ENCODE measurements around the gene HSPA1B. TPM values are rescaled to one million over a fixed set of nuclear protein-coding genes. Genes with fewer than 3 reads are reported as not detected.

The HSPA1B gene
- total RNA-seq, 1 donor from 2014 or later = 122 TPM

DNA sequence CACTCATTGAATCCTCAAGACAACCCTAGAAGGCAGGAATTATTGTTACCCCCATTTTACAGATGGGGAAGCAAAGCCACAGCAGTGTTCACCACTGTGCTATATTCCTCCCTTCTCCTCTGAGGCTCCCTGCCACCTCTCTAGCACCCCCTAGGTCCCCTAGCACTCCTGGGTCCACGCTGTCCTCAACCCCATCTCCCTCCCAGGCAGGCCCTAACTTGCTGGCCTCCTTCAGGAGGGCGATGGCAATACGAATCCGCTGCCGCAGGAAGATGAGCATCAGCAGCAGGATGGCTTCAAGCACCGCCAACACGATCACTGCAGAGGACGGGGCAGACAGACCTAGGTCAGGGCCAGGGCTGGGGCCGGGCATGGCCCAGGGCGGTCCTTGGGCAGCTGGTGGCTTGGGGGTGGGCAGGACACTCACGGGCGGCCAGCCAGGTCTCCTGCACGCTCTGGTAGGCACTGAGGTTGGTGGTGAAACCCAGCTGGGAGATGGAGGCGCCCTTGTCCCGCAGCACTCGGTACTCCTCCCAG is 42.9 kb downstream of the HSPA1B start:
- peak; percentile 14 to 22 for ATAC-seq
- H3K27ac ChIP-seq = no peak overlapping the region
- H3K4me1 ChIP-seq = no peaks in the 10 kb centered on the region
- intact Hi-C loops (cut with DNase I) = no loop called here
- peaks cover 3% of the 10 kb centered on the region for H3K36me3 ChIP-seq
- no peak for TF ChIP-seq CTCF (IDR thresholded peaks at IDR 0.05)
- H3K9me3 ChIP-seq = no peaks in the 10 kb centered on the region
- DNase-seq = no peak
- H3K4me3 ChIP-seq = no peak overlapping the region
- H3K27me3 ChIP-seq (ENCODE audit: low read depth) = no peaks in the 10 kb centered on the region

DNA sequence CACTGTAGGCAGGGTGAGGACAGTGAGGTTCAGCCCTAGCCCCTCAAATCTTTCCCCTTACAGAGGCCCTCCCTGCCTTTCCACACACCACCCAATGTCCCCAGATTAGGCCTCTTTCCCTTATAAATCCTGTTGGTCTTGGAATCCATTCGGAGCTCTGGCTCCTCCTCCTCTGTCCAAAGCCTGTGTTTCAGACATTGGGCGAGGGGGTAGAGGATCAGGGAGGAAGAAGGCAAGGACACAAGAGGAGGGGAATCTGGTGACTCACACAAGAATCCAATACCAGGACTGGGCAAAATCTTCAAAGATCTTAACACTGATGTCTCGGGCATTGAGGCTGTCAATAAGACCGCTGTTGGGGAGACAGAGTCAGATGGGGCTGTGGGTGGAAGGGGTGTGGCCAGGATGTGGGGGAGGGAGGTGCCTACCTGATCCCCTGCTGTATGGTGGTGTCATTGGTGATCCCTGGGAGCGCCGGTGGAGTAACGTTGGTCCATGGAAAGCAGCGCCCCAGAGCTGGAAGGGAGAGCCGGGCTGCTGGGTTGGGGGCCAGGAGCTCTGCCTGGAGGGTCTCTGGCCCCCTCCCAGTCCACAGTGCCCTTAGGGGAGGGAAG is 43.6 kb downstream of the HSPA1B start:
- ATAC-seq = peak in 1 of 2 donors; percentile 23
- intact Hi-C loops (cut with DNase I) = no loop called here
- H3K36me3 ChIP-seq = peaks cover 3% of the 10 kb centered on the region
- no peak for TF ChIP-seq CTCF (IDR thresholded peaks at IDR 0.05)
- H3K4me3 ChIP-seq = no peak overlapping the region
- no peaks in the 10 kb centered on the region for H3K9me3 ChIP-seq
- H3K27ac ChIP-seq = no peak overlapping the region
- H3K4me1 ChIP-seq = no peaks in the 10 kb centered on the region
- DNase-seq = no peak
- no peaks in the 10 kb centered on the region for H3K27me3 ChIP-seq (ENCODE audit: low read depth)

GRCh38 chr6:31874084-31874670 is 46.6 kb downstream of the HSPA1B start:
- H3K9me3 ChIP-seq = no peaks in the 10 kb centered on the region
- intact Hi-C loops (cut with DNase I) = no loop called here
- no peak for ATAC-seq
- H3K4me3 ChIP-seq = no peak overlapping the region
- peaks cover 8% of the 10 kb centered on the region for H3K4me1 ChIP-seq
- no peak overlapping the region for H3K27ac ChIP-seq
- peaks cover 3% of the 10 kb centered on the region for H3K36me3 ChIP-seq
- H3K27me3 ChIP-seq (ENCODE audit: low read depth) = no peaks in the 10 kb centered on the region
- TF ChIP-seq CTCF (IDR thresholded peaks at IDR 0.05) = no peak
- no peak for DNase-seq

DNA sequence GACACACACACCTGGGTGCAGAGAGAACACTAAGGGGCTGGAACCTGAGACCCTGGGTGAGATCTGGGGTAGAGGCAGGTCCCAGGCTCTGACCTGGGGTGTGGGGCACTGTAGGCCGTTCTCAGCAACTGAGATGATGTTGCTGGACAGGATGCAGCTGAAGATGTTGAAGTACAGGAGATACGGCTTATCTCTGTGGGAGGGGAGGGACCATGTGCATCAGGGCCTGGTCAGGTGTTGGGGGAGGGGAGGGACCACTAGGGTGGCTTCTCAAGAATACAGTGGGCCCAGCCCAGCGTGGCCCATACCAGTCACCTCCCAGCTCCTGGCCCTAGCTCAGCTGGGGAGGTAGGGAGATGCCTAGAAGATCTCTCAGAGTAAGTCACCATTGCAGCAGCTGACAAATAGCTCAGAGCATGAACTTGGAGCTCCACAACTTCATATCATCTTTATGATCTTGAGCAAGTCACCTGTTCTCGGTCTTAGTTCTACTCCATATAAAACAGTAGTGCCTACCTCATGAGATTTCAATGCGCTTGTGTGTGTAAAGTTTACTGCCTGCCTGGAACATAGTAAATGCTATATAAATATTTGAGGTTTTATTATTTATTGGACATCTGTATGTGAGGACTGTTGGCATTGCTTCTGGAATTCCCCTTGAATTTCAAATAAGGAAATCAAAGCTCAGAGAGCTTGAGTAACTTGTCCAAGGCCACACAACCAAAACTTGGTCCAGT is 47.5 kb downstream of the HSPA1B start:
- intact Hi-C loops (cut with DNase I) = no loop called here

More for the DNA sequence above, 47.5 kb downstream of the HSPA1B start:
- TF ChIP-seq CTCF (IDR thresholded peaks at IDR 0.05) = no peak
- ATAC-seq (no peak), DNase-seq (no peak)
- Histone ChIP-seq H3K9me3 (no peaks in the 10 kb centered on the region), H3K27me3 (ENCODE audit: low read depth) (no peaks in the 10 kb centered on the region), H3K27ac (no peak overlapping the region), H3K4me3 (no peak overlapping the region), H3K4me1 (peaks cover 8% of the 10 kb centered on the region), H3K36me3 (peaks cover 9% of the 10 kb centered on the region)

All from lower lobe of right lung (tissue), 2 donors.